K562 (cell line): Measurements from ENCODE around the gene MAGI1. TPM values are rescaled to one million over a fixed set of nuclear protein-coding genes. Genes with fewer than 3 reads are reported as not detected.

Experiments used
- ATAC-seq: fragments of 200-7000 bp; cut with Tn5 transposase; 3 replicates; pipeline ENCODE4 v1.9.1; 2020; ENCODE audit warnings: moderate library complexity
- BruUV-seq: library from RNA; stranded (reverse); fragments of 400-500 nt; replicated peaks from 2 replicates; lab custom pipeline; 2021; lab: Mats Ljungman, UMichigan
- CTCF ChIA-PET: fragments of 300-600 bp; formaldehyde crosslinking; extraction: SDS; loops from one replicate; lab custom pipeline; 2021; ENCODE audit warnings: low intra/inter-chr PET ratio; lab: Yijun Ruan, JAX
- POLR2A ChIA-PET: fragments of 300-600, 350-650 bp; sonication (Branson Sonifier 250); formaldehyde crosslinking; extraction: SDS; loops from one replicate; lab custom pipeline; 2021; ENCODE audit warnings: antibody characterized with exemption, inconsistent platforms; lab: Yijun Ruan, JAX
- DNase-seq, 4 experiments: peaks; one replicate each; pipeline versions ENCODE4 v3.0.0 to v3.0.0-alpha.2; 2011 to 2018; ENCODE audit warnings: low spot score in 3 of 4, mixed read lengths in 3 of 4; ENCODE audit errors: extremely low read depth in 1 of 4
- FAIRE-seq: peaks from 2 replicates; lab custom pipeline; 2011; peaks lifted over from hg19 to GRCh38; lab: Jason Lieb, UNC
- H2AFZ ChIP-seq: 2 replicates; pipeline ENCODE4 v1.6.0; 2011; ENCODE audit warnings: low read depth, low read length, control low read depth, inconsistent platforms
- H3K27ac ChIP-seq: fragments of 200-600 bp; 3 replicates; pipeline ENCODE4 v1.8.0; 2011; ENCODE audit warnings: low read depth, mild to moderate bottlenecking, control low read depth, inconsistent platforms, low read length, moderate library complexity, mixed read lengths; ENCODE audit errors: extremely low read depth
- H3K27me3 ChIP-seq, 2 experiments: fragments of 300-600 bp in 1 of 2; 2 replicates in 1 of 2; 3 replicates in 1 of 2; pipeline versions ENCODE4 v1.6.0 to v1.8.0; 2011; ENCODE audit warnings: inconsistent platforms in 2 of 2, low read length in 2 of 2, mild to moderate bottlenecking in 1 of 2, mixed read lengths in 1 of 2, moderate library complexity in 1 of 2; ENCODE audit not compliant: control insufficient read depth in 2 of 2, insufficient read depth in 2 of 2
- H3K36me3 ChIP-seq: fragments of 300-600 bp; 3 replicates; pipeline ENCODE4 v1.8.0; 2011; ENCODE audit warnings: mild to moderate bottlenecking, low read length, inconsistent platforms; ENCODE audit not compliant: control insufficient read depth, insufficient read depth
- H3K4me1 ChIP-seq, 2 experiments: fragments of 200-600 bp in 1 of 2; replicated peaks in 1 of 2; 2 replicates in 1 of 2; 3 replicates in 1 of 2; pipeline versions ENCODE4 v1.5.1 to v1.8.0; 2011; ENCODE audit warnings: inconsistent platforms in 2 of 2, low read length in 2 of 2, mild to moderate bottlenecking in 1 of 2, mixed read lengths in 1 of 2, moderate library complexity in 1 of 2; ENCODE audit not compliant: control insufficient read depth in 2 of 2, insufficient read depth in 2 of 2
- H3K4me2 ChIP-seq: 2 replicates; pipeline ENCODE4 v1.6.1; 2011; ENCODE audit warnings: low read length, control low read depth, inconsistent platforms, mixed read lengths; ENCODE audit not compliant: insufficient read depth
- H3K4me3 ChIP-seq: fragments of 200-600 bp; sonication (generic), shearing (Covaris generic); 2 replicates; pipeline ENCODE4 v1.5.1; 2016; ENCODE audit warnings: control low read depth, inconsistent platforms
- H3K79me2 ChIP-seq: fragments of 200-600 bp; 3 replicates; pipeline ENCODE4 v1.8.0; 2011; ENCODE audit warnings: low read length, inconsistent platforms; ENCODE audit not compliant: control insufficient read depth, insufficient read depth
- H3K9ac ChIP-seq, 2 experiments: 2 replicates each; pipeline versions ENCODE4 v1.6.0 to v1.6.1; 2011; ENCODE audit warnings: low read depth in 2 of 2, low read length in 2 of 2, control low read depth in 1 of 2, inconsistent platforms in 1 of 2, mild to moderate bottlenecking in 1 of 2, mixed read lengths in 1 of 2; ENCODE audit not compliant: insufficient read depth in 1 of 2
- H3K9me1 ChIP-seq: one replicate; pipeline ENCODE4 v1.6.0; 2011; ENCODE audit warnings: inconsistent platforms, mild to moderate bottlenecking, low read length, moderate library complexity; ENCODE audit not compliant: control insufficient read depth, insufficient read depth
- H3K9me3 ChIP-seq: replicated peaks from 2 replicates; pipeline ENCODE4 v1.5.1; 2011; ENCODE audit warnings: low read depth, low read length, inconsistent platforms; ENCODE audit not compliant: control insufficient read depth, insufficient read depth
- H4K20me1 ChIP-seq: replicated peaks from 2 replicates; pipeline ENCODE4 v1.6.1; 2011; ENCODE audit warnings: low read length, inconsistent platforms, mixed read lengths; ENCODE audit not compliant: control insufficient read depth, insufficient read depth
- DMBX1 ChIP-seq: fragments of 250-450 bp; sonication (Bioruptor Pico); IDR thresholded peaks from 2 replicates; pipeline ENCODE4 v1.8.0; 2022; ENCODE audit warnings: inconsistent platforms, mild to moderate bottlenecking, moderate library complexity, borderline replicate concordance
- IFI16 ChIP-seq: fragments of 250-450 bp; sonication (Bioruptor Pico); IDR thresholded peaks from 2 replicates; pipeline ENCODE4 v2.1.2; 2022; ENCODE audit warnings: mild to moderate bottlenecking, inconsistent platforms
- ZMIZ1 ChIP-seq, 2 experiments: fragments of 150-350 bp in 1 of 2; IDR thresholded peaks; 2 replicates each; pipeline ENCODE4 v1.6.1; 2012 to 2016; ENCODE audit warnings: low read depth in 2 of 2, low read length in 2 of 2, mild to moderate bottlenecking in 1 of 2, moderate library complexity in 1 of 2
- ZNF655 ChIP-seq: fragments of 250-450 bp; sonication (Bioruptor Pico); IDR thresholded peaks from 2 replicates; pipeline ENCODE4 v1.5.0; 2021
- WGBS: fragments of 100-300 bp; shearing (Covaris generic); methylation state at CpG from one replicate; pipeline ENCODE4 v1.1.6; 2016; ENCODE audit warnings: low coverage, mixed read lengths; ENCODE audit not compliant: insufficient coverage; ENCODE audit errors: missing lambda C conversion rate; 5-methylcytosine and 5-hydroxymethylcytosine counted together
- in situ Hi-C: fragments of 300-500 bp; cut with MboI; formaldehyde crosslinking; loops from 4 replicates; pipeline ENCODE4 v1.15.0; 2018; ENCODE audit warnings: inconsistent platforms, mixed read lengths
- intact Hi-C: fragments of 100-400 bp; cut with micrococcal nuclease; formaldehyde crosslinking; loops from 2 replicates; pipeline ENCODE4 v1.14.2; 2022
- polyA plus RNA-seq, 8 experiments: library from polyadenylated mRNA; depleted of rRNA in 4 of 8; stranded (reverse) in 5 of 8; unstranded in 3 of 8; fragments of >200 nt; fragmentation: Nextera tagmentation in 2 of 8; fragmentation: Illumina TruSeq in 1 of 8; extraction: Ambion mirVana in 2 of 8; extraction: Trizol in 1 of 8; gene quantifications; 2 replicates each; pipeline versions ENCODE4 v1.2.1 to v1.2.3, GENCODE V29; 2011 to 2014; ENCODE audit warnings: inconsistent platforms in 1 of 8, missing spikeins in 1 of 8
- total RNA-seq, 7 experiments: library from RNA; depleted of rRNA in 6 of 7; stranded (reverse); fragments of >200 nt in 6 of 7; fragmentation: Illumina TruSeq in 2 of 7; extraction: Trizol in 2 of 7; gene quantifications; 2 replicates each; pipeline versions ENCODE4 v1.2.1 to v1.2.3, GENCODE V29; 2011 to 2021; ENCODE audit warnings: low replicate concordance in 1 of 7

Gene MAGI1
- total and polyA plus RNA-seq, 9 of the 15 experiments (the other 6 are each of a cell fraction or from before 2014, with no cell fraction given): 7.8 to 59.4 (median 43.2) TPM

GRCh38 chr3:65850261-65850660, 188.5 kb downstream of the MAGI1 start:
- Histone ChIP-seq H3K4me2 (no peak overlapping the region), H3K9me3 (no peaks in the 10 kb centered on the region), H4K20me1 (no peaks in the 10 kb centered on the region), H3K9me1 (no peaks in the 10 kb centered on the region), H3K27me3 (peaks cover 0 to 3% of the 10 kb centered on the region in 2 experiments; a peak in 2 of 5 replicates), H3K36me3 (no peaks in the 10 kb centered on the region), H2AFZ (no peak overlapping the region), H3K9ac (no peak overlapping the region), H3K4me1 (no peaks in the 10 kb centered on the region), H3K4me3 (no peak overlapping the region), H3K27ac (no peak overlapping the region), H3K79me2 (no peaks in the 10 kb centered on the region)
- DNase-seq (no peak), FAIRE-seq (no peak), ATAC-seq (no peak)
- BruUV-seq: no TSS peak
- ChIA-PET POLR2A (no interaction called here), CTCF (no interaction called here)
- in situ Hi-C loops: no loop called here
- WGBS: 0% methylated on average over 2 of the region's 3 CpGs
- intact Hi-C loops: no loop called here
- TF ChIP-seq ZNF655 (CRISPR knock-in tag): no peak
- TF ChIP-seq ZMIZ1 (IDR thresholded peaks at IDR 0.05; ENCODE audit: low read depth in 2 of 2, low read length in 2 of 2): no peak
- TF ChIP-seq IFI16 (CRISPR knock-in tag): no peak
- no peak for TF ChIP-seq DMBX1 (CRISPR knock-in tag)
- TF ChIP-seq, all 486 proteins: peak for 0
